Kidney (tissue), 14 donors: ENCODE results near the gene GPR52. TPM values are rescaled to one million over a fixed set of nuclear protein-coding genes. Genes with fewer than 3 reads are reported as not detected.

Experiments used
- DNase-seq, 5 donors: peaks; one replicate each; pipeline ENCODE4 v3.0.0-alpha.2; 2013 to 2020
- FAIRE-seq: peaks from 2 replicates; lab custom pipeline; 2012; peaks lifted over from hg19 to GRCh38; lab: Jason Lieb, UNC
- H3K27ac ChIP-seq, 2 donors: one replicate each; pipeline ENCODE4 v1.7.0; 2013; ENCODE audit warnings: low read depth in 2 of 2, low read length in 2 of 2, inconsistent platforms in 1 of 2
- H3K27me3 ChIP-seq: one replicate; pipeline ENCODE4 v1.7.1; 2013; ENCODE audit warnings: low read length, inconsistent platforms; ENCODE audit not compliant: control insufficient read depth, insufficient read depth
- H3K36me3 ChIP-seq, 3 donors: one replicate each; pipeline versions ENCODE4 v1.7.0 to v1.7.1; 2013; ENCODE audit warnings: low read length in 3 of 3, control low read depth in 1 of 3, inconsistent platforms in 1 of 3; ENCODE audit not compliant: insufficient read depth in 3 of 3, control insufficient read depth in 2 of 3
- H3K4me1 ChIP-seq, 3 donors: one replicate each; pipeline versions ENCODE4 v1.7.0 to v1.7.1; 2013; ENCODE audit warnings: low read length in 3 of 3, inconsistent platforms in 1 of 3, low read depth in 1 of 3; ENCODE audit not compliant: control insufficient read depth in 2 of 3, insufficient read depth in 2 of 3
- H3K4me3 ChIP-seq, 3 donors: one replicate each; pipeline versions ENCODE4 v1.7.0 to v1.8.1; 2013; ENCODE audit warnings: low read length in 3 of 3, control low read depth in 1 of 3, inconsistent platforms in 1 of 3
- H3K9ac ChIP-seq, 3 donors: one replicate each; pipeline versions ENCODE4 v1.7.0 to v1.7.1; 2013; ENCODE audit warnings: low read length in 3 of 3, control low read depth in 1 of 3, inconsistent platforms in 1 of 3
- H3K9me3 ChIP-seq, 3 donors: one replicate each; pipeline versions ENCODE4 v1.7.0 to v1.7.1; 2013; ENCODE audit warnings: low read length in 3 of 3, control low read depth in 1 of 3, inconsistent platforms in 1 of 3; ENCODE audit not compliant: control insufficient read depth in 2 of 3, insufficient read depth in 1 of 3
- CTCF ChIP-seq: IDR thresholded peaks from 3 replicates; pipeline ENCODE4 v1.5.1; 2012; ENCODE audit warnings: mild to moderate bottlenecking, moderate library complexity, borderline replicate concordance; ENCODE audit not compliant: insufficient read depth; ENCODE audit errors: extremely low read depth
- intact Hi-C: fragments of 100-400 bp; cut with DNase I; formaldehyde crosslinking; loops from one replicate; pipeline ENCODE4 v1.11.1; 2022
- polyA plus RNA-seq: library from polyadenylated mRNA; stranded (reverse); fragments of 350-450 nt; fragmentation: Illumina TruSeq; extraction: RNeasy Lipid Tissue Mini Kit (QIAGEN cat#74804); gene quantifications from one replicate; pipeline ENCODE4 v1.2.3, GENCODE V29; 2014; ENCODE audit warnings: low read depth, low replicate concordance; ENCODE audit not compliant: insufficient read depth
- total RNA-seq: library from RNA; stranded (reverse); fragmentation: NEBNext Ultra II Directional; extraction: Animal tissue kit (Norgen Biotek cat#: 25700); gene quantifications from one replicate; pipeline ENCODE4 v1.2.1, GENCODE V29; 2021
- donor health status: control.
- donor health status: control.
- donor health status: control.
- donor health status: control.
- donor health status: control.
- donor health status: DM: yes; HTN: yes; CAD: no.
- donor health status: Normal renal cell carcinoma (clear cell type).

GPR52 gene
- total and polyA plus RNA-seq, 2 donors from 2014 or later, result 2.7 TPM; not detected in 1

GRCh38 chr1:174401075-174401474 is 46.7 kb upstream of the GPR52 start:
- intact Hi-C loops, result no loop called here
- no peaks in the 10 kb centered on the region for H3K4me1 ChIP-seq
- no peaks in the 10 kb centered on the region for H3K27me3 ChIP-seq
- no peak overlapping the region for H3K9ac ChIP-seq
- DNase-seq, result no peak
- no peak overlapping the region for H3K27ac ChIP-seq
- H3K36me3 ChIP-seq, result no peaks in the 10 kb centered on the region
- FAIRE-seq, result no peak
- H3K9me3 ChIP-seq, result no peaks in the 10 kb centered on the region
- no peak for TF ChIP-seq CTCF
- no peak overlapping the region for H3K4me3 ChIP-seq

- DNase-seq (no peak), FAIRE-seq (no peak)
- Histone ChIP-seq H3K27me3 (no peaks in the 10 kb centered on the region), H3K9me3 (no peaks in the 10 kb centered on the region), H3K27ac (no peak overlapping the region), H3K36me3 (no peaks in the 10 kb centered on the region), H3K9ac (no peak overlapping the region), H3K4me1 (no peaks in the 10 kb centered on the region), H3K4me3 (no peak overlapping the region)
- intact Hi-C loops, result no loop called here
- no peak for TF ChIP-seq CTCF
These were observed 42.5 kb upstream of the GPR52 start for GRCh38 chr1:174405219-174405618.

GRCh38 chr1:174406421-174406820 is 41.3 kb upstream of the GPR52 start:
- intact Hi-C loops, result no loop called here
- Histone ChIP-seq H3K4me3 (no peak overlapping the region), H3K9me3 (no peaks in the 10 kb centered on the region), H3K27me3 (no peaks in the 10 kb centered on the region), H3K4me1 (no peaks in the 10 kb centered on the region), H3K36me3 (no peaks in the 10 kb centered on the region), H3K27ac (no peak overlapping the region), H3K9ac (no peak overlapping the region)
- no peak for FAIRE-seq
- DNase-seq, result no peak
- TF ChIP-seq CTCF, result no peak

- no peak for FAIRE-seq
- intact Hi-C loops, result no loop called here
These were observed 40.1 kb upstream of the GPR52 start for GRCh38 chr1:174407665-174408064.

More at GRCh38 chr1:174407665-174408064, 40.1 kb upstream of the GPR52 start:
- Histone ChIP-seq H3K4me1 (no peaks in the 10 kb centered on the region), H3K36me3 (no peaks in the 10 kb centered on the region), H3K27ac (no peak overlapping the region), H3K9ac (no peak overlapping the region), H3K9me3 (no peaks in the 10 kb centered on the region), H3K27me3 (no peaks in the 10 kb centered on the region), H3K4me3 (no peak overlapping the region)
- no peak for DNase-seq
- TF ChIP-seq CTCF, result no peak
